SU-DHL-6 (cell line): ENCODE data around the gene GABBR2.

ENCODE experiments used
- CTCF ChIP-seq: fragments of 200-600 bp; sonication (generic); IDR thresholded peaks from one replicate; pipeline ENCODE4 v1.5.1; 2017; ENCODE audit warnings: antibody characterized with exemption, mild to moderate bottlenecking, low read length, moderate library complexity; ENCODE audit not compliant: insufficient read depth, poor library complexity, severe bottlenecking
- EZH2phosphoT487 ChIP-seq: fragments of 200-600 bp; sonication (generic), shearing (Covaris generic); conservative IDR thresholded peaks from 2 replicates; pipeline ENCODE4 v1.6.1; 2018; ENCODE audit warnings: mild to moderate bottlenecking, antibody characterized with exemption, low read length, moderate library complexity, mixed read lengths

- TF ChIP-seq CTCF: no peak
- no peak for TF ChIP-seq EZH2phosphoT487
Measured at GRCh38 chr9:98445576-98445975, 263.2 kb downstream of the GABBR2 start.
